ENCODE measurements around the gene B9D2. TPM values are rescaled to one million over a fixed set of nuclear protein-coding genes. Genes with fewer than 3 reads are reported as not detected.

B9D2 gene
- total RNA-seq, 1 experiment from 2014 or later: 4.4 TPM

GRCh38 chr19:41369769-41370168 lies 5.8 kb upstream of the B9D2 start:
- peaks cover 12% of the 10 kb centered on the region for H3K4me1 ChIP-seq (ENCODE audit: insufficient read depth, low read length)
- H3K36me3 ChIP-seq (ENCODE audit: low read depth, low read length): no peaks in the 10 kb centered on the region
- H3F3A ChIP-seq (ENCODE audit: low read length, unreplicated experiment): no peaks in the 10 kb centered on the region
- no TSS peak for BruUV-seq (replicated peaks)
- CTCF ChIA-PET: no interaction called here
- H2AFZ ChIP-seq (ENCODE audit: low read length): no peak overlapping the region
- no peaks in the 10 kb centered on the region for H3K9me2 ChIP-seq (replicated peaks; ENCODE audit: low read length)
- no peak overlapping the region for H3K9ac ChIP-seq (ENCODE audit: low read length)
- no peaks in the 10 kb centered on the region for H4K20me1 ChIP-seq (ENCODE audit: low read length)
- TF ChIP-seq, protein P1, sequence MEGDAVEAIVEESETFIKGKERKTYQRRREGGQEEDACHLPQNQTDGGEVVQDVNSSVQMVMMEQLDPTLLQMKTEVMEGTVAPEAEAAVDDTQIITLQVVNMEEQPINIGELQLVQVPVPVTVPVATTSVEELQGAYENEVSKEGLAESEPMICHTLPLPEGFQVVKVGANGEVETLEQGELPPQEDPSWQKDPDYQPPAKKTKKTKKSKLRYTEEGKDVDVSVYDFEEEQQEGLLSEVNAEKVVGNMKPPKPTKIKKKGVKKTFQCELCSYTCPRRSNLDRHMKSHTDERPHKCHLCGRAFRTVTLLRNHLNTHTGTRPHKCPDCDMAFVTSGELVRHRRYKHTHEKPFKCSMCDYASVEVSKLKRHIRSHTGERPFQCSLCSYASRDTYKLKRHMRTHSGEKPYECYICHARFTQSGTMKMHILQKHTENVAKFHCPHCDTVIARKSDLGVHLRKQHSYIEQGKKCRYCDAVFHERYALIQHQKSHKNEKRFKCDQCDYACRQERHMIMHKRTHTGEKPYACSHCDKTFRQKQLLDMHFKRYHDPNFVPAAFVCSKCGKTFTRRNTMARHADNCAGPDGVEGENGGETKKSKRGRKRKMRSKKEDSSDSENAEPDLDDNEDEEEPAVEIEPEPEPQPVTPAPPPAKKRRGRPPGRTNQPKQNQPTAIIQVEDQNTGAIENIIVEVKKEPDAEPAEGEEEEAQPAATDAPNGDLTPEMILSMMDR (conservative IDR thresholded peaks at IDR 0.05; ENCODE audit: low read depth, low read length): no peak
- H3K27me3 ChIP-seq (ENCODE audit: low read length): no peaks in the 10 kb centered on the region
- ATAC-seq: no peak
- no peak overlapping the region for H3K4me2 ChIP-seq (ENCODE audit: low read length)
- POLR2A ChIA-PET (ENCODE audit: unreplicated experiment): no interaction called here
- H3K79me2 ChIP-seq (ENCODE audit: low read length): peaks cover 10% of the 10 kb centered on the region
- DNase-seq: no peak
- H3K27ac ChIP-seq (ENCODE audit: low read length): no peak overlapping the region
- no peaks in the 10 kb centered on the region for H3K9me3 ChIP-seq (ENCODE audit: low read length)
- intact Hi-C loops (cut with micrococcal nuclease): no loop called here
- H3K4me3 ChIP-seq (ENCODE audit: low read length): no peak overlapping the region

DNA sequence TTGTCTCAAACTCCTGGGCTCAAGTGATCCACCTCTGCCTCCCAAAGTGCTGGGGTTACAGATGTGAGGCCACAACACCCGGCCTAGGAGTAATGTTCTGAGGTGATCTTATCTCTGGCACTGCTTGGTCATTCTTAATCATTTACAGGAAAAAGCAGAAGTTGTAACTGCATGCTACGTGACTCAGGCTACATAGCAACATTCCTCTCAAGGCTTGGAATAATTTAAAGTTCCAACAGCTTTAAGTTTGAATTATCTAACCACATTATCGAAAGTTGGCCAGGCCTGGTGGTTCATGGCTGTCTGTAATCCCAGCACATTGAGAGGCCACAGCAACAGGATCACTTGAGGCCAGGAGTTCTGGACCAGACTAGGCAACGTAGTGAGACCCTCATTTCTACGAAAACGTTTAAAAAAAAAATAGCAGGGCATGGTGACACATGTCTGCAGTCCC lies 3.9 kb upstream of the B9D2 start:
- Histone ChIP-seq H3K4me1 (ENCODE audit: insufficient read depth, low read length) (peaks cover 23% of the 10 kb centered on the region), H3K9me2 (replicated peaks; ENCODE audit: low read length) (no peaks in the 10 kb centered on the region), H3K27ac (ENCODE audit: low read length) (peak overlapping the region; percentile 72), H2AFZ (ENCODE audit: low read length) (no peak overlapping the region), H4K20me1 (ENCODE audit: low read length) (no peaks in the 10 kb centered on the region), H3K79me2 (ENCODE audit: low read length) (peaks cover 15% of the 10 kb centered on the region), H3K9me3 (ENCODE audit: low read length) (no peaks in the 10 kb centered on the region), H3K9ac (ENCODE audit: low read length) (no peak overlapping the region), H3K4me2 (ENCODE audit: low read length) (peak overlapping the region; percentile 58), H3K4me3 (ENCODE audit: low read length) (no peak overlapping the region), H3K36me3 (ENCODE audit: low read depth, low read length) (no peaks in the 10 kb centered on the region), H3K27me3 (ENCODE audit: low read length) (no peaks in the 10 kb centered on the region), H3F3A (ENCODE audit: low read length, unreplicated experiment) (no peaks in the 10 kb centered on the region)
- no TSS peak for BruUV-seq (replicated peaks)
- DNase-seq (peak; percentile 78), ATAC-seq (peak; percentile 46)
- CTCF ChIA-PET: no interaction called here
- intact Hi-C loops (cut with micrococcal nuclease): no loop called here
- POLR2A ChIA-PET (ENCODE audit: unreplicated experiment): no interaction called here
- TF ChIP-seq EZH2 (IDR thresholded peaks at IDR 0.05; ENCODE audit: low read length, unreplicated experiment) (no peak), EZH2phosphoT487 (IDR thresholded peaks at IDR 0.05; ENCODE audit: borderline replicate concordance, low read length) (no peak)
- TF ChIP-seq, protein P1 (conservative IDR thresholded peaks at IDR 0.05; ENCODE audit: low read depth, low read length): no peak

DNA sequence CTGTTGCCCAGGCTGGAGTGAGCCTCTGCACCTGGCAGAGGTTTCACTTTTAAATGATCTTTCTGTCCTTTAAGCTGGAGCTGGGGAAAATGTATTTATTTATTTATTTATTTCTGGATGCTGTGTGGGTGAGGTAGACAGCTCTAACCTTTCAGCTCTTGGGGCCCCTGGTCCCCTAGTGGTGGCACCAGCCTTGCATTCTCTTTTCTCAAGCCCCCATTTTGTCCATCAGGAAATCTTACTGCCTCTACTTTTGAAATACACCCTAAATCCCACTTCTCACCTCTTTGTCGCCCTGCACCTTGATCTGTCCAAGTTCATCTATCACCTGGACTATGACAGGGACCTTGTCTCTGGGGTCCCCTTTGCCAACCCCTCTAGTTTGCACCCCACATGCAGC lies 2.1 kb upstream of the B9D2 start:
- Histone ChIP-seq H4K20me1 (ENCODE audit: low read length) (no peaks in the 10 kb centered on the region), H3K36me3 (ENCODE audit: low read depth, low read length) (no peaks in the 10 kb centered on the region), H3K4me2 (ENCODE audit: low read length) (no peak overlapping the region), H3K79me2 (ENCODE audit: low read length) (peaks cover 15% of the 10 kb centered on the region), H3F3A (ENCODE audit: low read length, unreplicated experiment) (no peaks in the 10 kb centered on the region), H3K27me3 (ENCODE audit: low read length) (no peaks in the 10 kb centered on the region), H3K27ac (ENCODE audit: low read length) (no peak overlapping the region), H3K9me3 (ENCODE audit: low read length) (no peaks in the 10 kb centered on the region), H3K4me1 (ENCODE audit: insufficient read depth, low read length) (peaks cover 30% of the 10 kb centered on the region), H3K4me3 (ENCODE audit: low read length) (no peak overlapping the region), H2AFZ (ENCODE audit: low read length) (no peak overlapping the region), H3K9me2 (replicated peaks; ENCODE audit: low read length) (no peaks in the 10 kb centered on the region), H3K9ac (ENCODE audit: low read length) (no peak overlapping the region)
- ATAC-seq (no peak), DNase-seq (no peak)
- intact Hi-C loops (cut with micrococcal nuclease): no loop called here
- ChIA-PET CTCF (no interaction called here), POLR2A (ENCODE audit: unreplicated experiment) (interaction anchor here (0.6 to 0.7 kb wide), 2 partner anchors 28 to 752 kb away, joined by 10 to 32 read pairs; no protein-coding TSS in a partner anchor)
- TF ChIP-seq, protein P1 (conservative IDR thresholded peaks at IDR 0.05; ENCODE audit: low read depth, low read length): no peak
- TF ChIP-seq EZH2phosphoT487 (IDR thresholded peaks at IDR 0.05; ENCODE audit: borderline replicate concordance, low read length) (no peak), EZH2 (IDR thresholded peaks at IDR 0.05; ENCODE audit: low read length, unreplicated experiment) (no peak)
- no TSS peak for BruUV-seq (replicated peaks)

Measured in PC-3 (cell line).